Measurements from ENCODE around the gene DDX28. TPM values are rescaled to one million over a fixed set of nuclear protein-coding genes. Genes with fewer than 3 reads are reported as not detected.
A peak's percentile ranks its signal among the peaks of the same experiment; 100 is the strongest.
"Not testable (repeated sequence)": the region's sequence is repeated elsewhere in the genome, so short reads cannot be mapped to it uniquely, and the experiment has no call there.

Gene DDX28
- total RNA-seq, 1 donor from 2014 or later: 6.6 TPM

- peaks cover 2% of the 10 kb centered on the region for H3K36me3 Mint-ChIP-seq (ENCODE audit: low read depth)
These were observed 729 bp downstream of the DDX28 start for GRCh38 chr16:68022278-68022727.

GRCh38 chr16:68021490-68021889 lies 1.5 kb downstream of the DDX28 start:
- Mint-ChIP-seq H3K4me3 (ENCODE audit: unreplicated experiment) (peak overlapping the region; percentile 40), H3K9me3 (ENCODE audit: low read depth) (no peaks in the 10 kb centered on the region)

More at GRCh38 chr16:68022278-68022727, 729 bp downstream of the DDX28 start:
- Mint-ChIP-seq H3K27ac (ENCODE audit: unreplicated experiment) (peak overlapping the region; percentile 99), H3K4me1 (ENCODE audit: low read depth) (peaks cover 25% of the 10 kb centered on the region), H3K27me3 (ENCODE audit: low read depth) (no peaks in the 10 kb centered on the region), H3K4me3 (ENCODE audit: unreplicated experiment) (peak overlapping the region; percentile 100), H3K9me3 (ENCODE audit: low read depth) (no peaks in the 10 kb centered on the region)
- no peak for DNase-seq (ENCODE audit: low spot score)
- TF ChIP-seq CTCF (IDR thresholded peaks at IDR 0.05): no peak

GRCh38 chr16:68019167-68019680 lies 3.8 kb downstream of the DDX28 start:
- no peak for TF ChIP-seq CTCF (IDR thresholded peaks at IDR 0.05)

More at GRCh38 chr16:68021490-68021889, 1.5 kb downstream of the DDX28 start:
- DNase-seq (ENCODE audit: low spot score): no peak
- Mint-ChIP-seq H3K27me3 (ENCODE audit: low read depth) (no peaks in the 10 kb centered on the region), H3K27ac (ENCODE audit: unreplicated experiment) (no peak overlapping the region), H3K4me1 (ENCODE audit: low read depth) (peaks cover 25% of the 10 kb centered on the region), H3K36me3 (ENCODE audit: low read depth) (peaks cover 2% of the 10 kb centered on the region)
- no peak for TF ChIP-seq CTCF (IDR thresholded peaks at IDR 0.05)

GRCh38 chr16:68015681-68016080 lies 7.4 kb downstream of the DDX28 start, which contains the start of gene DPEP2NB:
Gene DPEP2NB (minus strand): TSS chr16:68015911. CDS start chr16:68015770, 141 bp downstream.
- DNase-seq (ENCODE audit: low spot score): no peak
- no peak within 1 kb of the TSS for H3K27ac Mint-ChIP-seq (ENCODE audit: unreplicated experiment)
- no peaks in the 10 kb centered on the region for H3K4me1 Mint-ChIP-seq (ENCODE audit: low read depth)
- no peak within 1 kb of the TSS for H3K4me3 Mint-ChIP-seq (ENCODE audit: unreplicated experiment)
- H3K36me3 Mint-ChIP-seq (ENCODE audit: low read depth): no peaks in the 10 kb centered on the region
- no peaks in the 10 kb centered on the region for H3K9me3 Mint-ChIP-seq (ENCODE audit: low read depth)
- peaks cover 2% of the 10 kb centered on the region for H3K27me3 Mint-ChIP-seq (ENCODE audit: low read depth)
- TF ChIP-seq CTCF (IDR thresholded peaks at IDR 0.05): no peak

More at GRCh38 chr16:68019167-68019680, 3.8 kb downstream of the DDX28 start:
- Mint-ChIP-seq H3K4me1 (ENCODE audit: low read depth) (peaks cover 22% of the 10 kb centered on the region), H3K36me3 (ENCODE audit: low read depth) (peaks cover 2% of the 10 kb centered on the region), H3K9me3 (ENCODE audit: low read depth) (no peaks in the 10 kb centered on the region), H3K27ac (ENCODE audit: unreplicated experiment) (no peak overlapping the region), H3K27me3 (ENCODE audit: low read depth) (peaks cover 2% of the 10 kb centered on the region), H3K4me3 (ENCODE audit: unreplicated experiment) (no peak overlapping the region)
- no peak for DNase-seq (ENCODE audit: low spot score)

- Mint-ChIP-seq H3K27me3 (ENCODE audit: low read depth) (peaks cover 5% of the 10 kb centered on the region), H3K4me3 (ENCODE audit: unreplicated experiment) (no peak overlapping the region), H3K4me1 (ENCODE audit: low read depth) (no peaks in the 10 kb centered on the region), H3K9me3 (ENCODE audit: low read depth) (no peaks in the 10 kb centered on the region), H3K27ac (ENCODE audit: unreplicated experiment) (no peak overlapping the region), H3K36me3 (ENCODE audit: low read depth) (no peaks in the 10 kb centered on the region)
- DNase-seq (ENCODE audit: low spot score): no peak
- no peak for TF ChIP-seq CTCF (IDR thresholded peaks at IDR 0.05)
These were observed 9.6 kb downstream of the DDX28 start for GRCh38 chr16:68013440-68013839.

- H3K27ac Mint-ChIP-seq (ENCODE audit: unreplicated experiment); H3K4me3 Mint-ChIP-seq (ENCODE audit: unreplicated experiment); H3K36me3 Mint-ChIP-seq (ENCODE audit: low read depth); DNase-seq (ENCODE audit: low spot score); H3K9me3 Mint-ChIP-seq (ENCODE audit: low read depth); H3K27me3 Mint-ChIP-seq (ENCODE audit: low read depth); H3K4me1 Mint-ChIP-seq (ENCODE audit: low read depth): not testable (repeated sequence)
These were observed 13.2 kb downstream of the DDX28 start for GRCh38 chr16:68009872-68010271.

All from chondrocyte (in vitro differentiated cells).